CD4-positive, alpha-beta T cell treated with Interferon gamma for 1 hour (primary cell): ENCODE data around the gene GNB1.
"Not testable (repeated sequence)": the region's sequence is repeated elsewhere in the genome, so short reads cannot be mapped to it uniquely, and the experiment has no call there.

ENCODE experiments used
- DNase-seq: peaks from one replicate; pipeline ENCODE4 v3.0.0-alpha.2; 2020

The GNB1 gene

GRCh38 chr1:1758692-1759455 is 132.0 kb downstream of the GNB1 start:
- no peak for DNase-seq

- DNase-seq = no peak
These were observed 132.7 kb downstream of the GNB1 start for GRCh38 chr1:1758059-1758621.

GRCh38 chr1:1757422-1758058 is 133.3 kb downstream of the GNB1 start:
- no peak for DNase-seq

- no peak for DNase-seq
These were observed 134.0 kb downstream of the GNB1 start for GRCh38 chr1:1756661-1757421.

GRCh38 chr1:1755852-1756251 is 135.0 kb downstream of the GNB1 start:
- DNase-seq = no peak

- no peak for DNase-seq
These were observed 135.5 kb downstream of the GNB1 start for GRCh38 chr1:1755426-1755825.

GRCh38 chr1:1754051-1754815 is 136.7 kb downstream of the GNB1 start:
- DNase-seq = no peak

GRCh38 chr1:1753607-1754005 is 137.3 kb downstream of the GNB1 start:
- no peak for DNase-seq

GRCh38 chr1:1752636-1753606 is 138.0 kb downstream of the GNB1 start:
- DNase-seq = no peak

GRCh38 chr1:1752190-1752589 is 138.7 kb downstream of the GNB1 start:
- DNase-seq = no peak

- not testable (repeated sequence) for DNase-seq
These were observed 140.9 kb downstream of the GNB1 start for GRCh38 chr1:1749941-1750340.

GRCh38 chr1:1748686-1749321 is 142.1 kb downstream of the GNB1 start:
- DNase-seq = no peak

- DNase-seq = not testable (repeated sequence)
These were observed 144.3 kb downstream of the GNB1 start for GRCh38 chr1:1746566-1746909.

GRCh38 chr1:1745651-1746565 is 145.0 kb downstream of the GNB1 start:
- DNase-seq = peak; percentile 89

GRCh38 chr1:1742529-1742928 is 148.4 kb downstream of the GNB1 start:
- not testable (repeated sequence) for DNase-seq

GRCh38 chr1:1741013-1741412 is 149.9 kb downstream of the GNB1 start:
- not testable (repeated sequence) for DNase-seq

GRCh38 chr1:1738799-1739337 is 152.0 kb downstream of the GNB1 start:
- not testable (repeated sequence) for DNase-seq

- DNase-seq = not testable (repeated sequence)
These were observed 153.0 kb downstream of the GNB1 start for GRCh38 chr1:1737675-1738590.
